Measurements from ENCODE around the gene HCFC1R1.

The HCFC1R1 gene

DNA sequence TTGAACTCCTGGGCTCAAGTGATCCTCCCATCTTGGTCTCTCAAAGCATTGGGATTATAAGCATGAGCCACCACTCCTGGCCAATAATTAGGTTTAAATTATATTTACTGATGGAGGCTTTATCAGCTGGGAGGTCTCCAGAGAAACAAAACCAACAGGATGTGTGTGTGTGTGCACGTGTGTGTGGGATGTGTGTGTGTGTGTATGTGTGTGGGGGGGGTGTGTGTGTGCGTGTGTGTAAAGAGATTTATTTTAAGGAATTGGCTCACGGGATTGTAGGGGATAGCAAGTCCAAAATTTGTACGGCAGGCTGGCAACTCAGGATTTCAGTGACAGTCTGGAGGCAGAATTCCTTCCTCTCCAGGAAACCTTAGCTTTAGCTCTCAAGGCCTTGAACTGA is 27.3 kb upstream of the HCFC1R1 start:
- Histone ChIP-seq H3K9me2 (replicated peaks; ENCODE audit: insufficient read depth, low read length) (no peaks in the 10 kb centered on the region), H3K4me3 (ENCODE audit: low read length) (no peak overlapping the region), H2AFZ (ENCODE audit: low read length) (no peak overlapping the region), H3K4me1 (ENCODE audit: low read length) (0 out of 2 replicates have a peak, but pooled peaks cover 1% of the 10 kb centered on the region), H3K4me2 (ENCODE audit: low read depth, low read length) (no peak overlapping the region), H3K36me3 (replicated peaks; ENCODE audit: insufficient read depth, low read length) (no peaks in the 10 kb centered on the region), H3K79me2 (ENCODE audit: low read length) (no peaks in the 10 kb centered on the region), H3K9me3 (replicated peaks; ENCODE audit: insufficient read depth, low read length) (no peaks in the 10 kb centered on the region), H4K20me1 (ENCODE audit: insufficient read depth, low read length) (no peaks in the 10 kb centered on the region), H3K27ac (ENCODE audit: low read length) (no peak overlapping the region), H3K9ac (ENCODE audit: low read length) (no peak overlapping the region), H3F3A (ENCODE audit: insufficient read depth, low read length) (no peaks in the 10 kb centered on the region), H3K27me3 (replicated peaks; ENCODE audit: insufficient read depth, low read length) (peaks cover 69% of the 10 kb centered on the region)
- DNase-seq = no peak
- TF ChIP-seq EZH2 (optimal IDR thresholded peaks at IDR 0.05; ENCODE audit: low read depth, low read length) = no peak
- TF ChIP-seq, protein P1, sequence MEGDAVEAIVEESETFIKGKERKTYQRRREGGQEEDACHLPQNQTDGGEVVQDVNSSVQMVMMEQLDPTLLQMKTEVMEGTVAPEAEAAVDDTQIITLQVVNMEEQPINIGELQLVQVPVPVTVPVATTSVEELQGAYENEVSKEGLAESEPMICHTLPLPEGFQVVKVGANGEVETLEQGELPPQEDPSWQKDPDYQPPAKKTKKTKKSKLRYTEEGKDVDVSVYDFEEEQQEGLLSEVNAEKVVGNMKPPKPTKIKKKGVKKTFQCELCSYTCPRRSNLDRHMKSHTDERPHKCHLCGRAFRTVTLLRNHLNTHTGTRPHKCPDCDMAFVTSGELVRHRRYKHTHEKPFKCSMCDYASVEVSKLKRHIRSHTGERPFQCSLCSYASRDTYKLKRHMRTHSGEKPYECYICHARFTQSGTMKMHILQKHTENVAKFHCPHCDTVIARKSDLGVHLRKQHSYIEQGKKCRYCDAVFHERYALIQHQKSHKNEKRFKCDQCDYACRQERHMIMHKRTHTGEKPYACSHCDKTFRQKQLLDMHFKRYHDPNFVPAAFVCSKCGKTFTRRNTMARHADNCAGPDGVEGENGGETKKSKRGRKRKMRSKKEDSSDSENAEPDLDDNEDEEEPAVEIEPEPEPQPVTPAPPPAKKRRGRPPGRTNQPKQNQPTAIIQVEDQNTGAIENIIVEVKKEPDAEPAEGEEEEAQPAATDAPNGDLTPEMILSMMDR (IDR thresholded peaks at IDR 0.05; ENCODE audit: low read length) = no peak
- no peak for TF ChIP-seq EZH2phosphoT487 (IDR thresholded peaks at IDR 0.05; ENCODE audit: low read length)

DNA sequence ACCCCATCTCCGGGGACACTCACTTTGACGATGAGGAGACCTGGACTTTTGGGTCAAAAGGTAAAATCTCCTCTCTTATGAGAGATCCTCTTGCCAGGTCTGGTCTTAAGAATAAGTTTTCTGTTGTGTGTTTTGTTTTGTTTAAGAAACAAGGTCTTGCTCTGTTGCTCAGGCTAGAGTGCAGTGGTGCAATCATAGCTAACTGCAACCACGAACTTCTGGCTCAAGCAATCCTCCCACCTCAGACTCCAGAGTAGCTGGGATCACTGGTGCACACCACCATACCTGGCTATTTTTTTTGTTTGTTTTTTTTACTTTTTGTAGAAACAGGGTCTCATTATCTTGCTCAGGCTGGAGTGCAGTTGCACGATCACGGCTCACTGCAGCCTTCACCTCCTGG is 26.7 kb upstream of the HCFC1R1 start:
- H3K4me3 ChIP-seq (ENCODE audit: low read length) = no peak overlapping the region
- H2AFZ ChIP-seq (ENCODE audit: low read length) = no peak overlapping the region
- DNase-seq = no peak
- no peaks in the 10 kb centered on the region for H3K9me3 ChIP-seq (replicated peaks; ENCODE audit: insufficient read depth, low read length)
- H3K27ac ChIP-seq (ENCODE audit: low read length) = no peak overlapping the region
- no peaks in the 10 kb centered on the region for H3K9me2 ChIP-seq (replicated peaks; ENCODE audit: insufficient read depth, low read length)
- peaks cover 72% of the 10 kb centered on the region for H3K27me3 ChIP-seq (replicated peaks; ENCODE audit: insufficient read depth, low read length)
- 0 out of 2 replicates have a peak, but pooled peaks cover 5% of the 10 kb centered on the region for H3K4me1 ChIP-seq (ENCODE audit: low read length)
- H3K4me2 ChIP-seq (ENCODE audit: low read depth, low read length) = no peak overlapping the region
- TF ChIP-seq EZH2phosphoT487 (IDR thresholded peaks at IDR 0.05; ENCODE audit: low read length) = no peak
- TF ChIP-seq, protein P1 (IDR thresholded peaks at IDR 0.05; ENCODE audit: low read length) = no peak
- TF ChIP-seq EZH2 (optimal IDR thresholded peaks at IDR 0.05; ENCODE audit: low read depth, low read length) = no peak
- no peaks in the 10 kb centered on the region for H3F3A ChIP-seq (ENCODE audit: insufficient read depth, low read length)
- no peak overlapping the region for H3K9ac ChIP-seq (ENCODE audit: low read length)
- no peaks in the 10 kb centered on the region for H4K20me1 ChIP-seq (ENCODE audit: insufficient read depth, low read length)
- H3K79me2 ChIP-seq (ENCODE audit: low read length) = no peaks in the 10 kb centered on the region
- H3K36me3 ChIP-seq (replicated peaks; ENCODE audit: insufficient read depth, low read length) = no peaks in the 10 kb centered on the region

DNA sequence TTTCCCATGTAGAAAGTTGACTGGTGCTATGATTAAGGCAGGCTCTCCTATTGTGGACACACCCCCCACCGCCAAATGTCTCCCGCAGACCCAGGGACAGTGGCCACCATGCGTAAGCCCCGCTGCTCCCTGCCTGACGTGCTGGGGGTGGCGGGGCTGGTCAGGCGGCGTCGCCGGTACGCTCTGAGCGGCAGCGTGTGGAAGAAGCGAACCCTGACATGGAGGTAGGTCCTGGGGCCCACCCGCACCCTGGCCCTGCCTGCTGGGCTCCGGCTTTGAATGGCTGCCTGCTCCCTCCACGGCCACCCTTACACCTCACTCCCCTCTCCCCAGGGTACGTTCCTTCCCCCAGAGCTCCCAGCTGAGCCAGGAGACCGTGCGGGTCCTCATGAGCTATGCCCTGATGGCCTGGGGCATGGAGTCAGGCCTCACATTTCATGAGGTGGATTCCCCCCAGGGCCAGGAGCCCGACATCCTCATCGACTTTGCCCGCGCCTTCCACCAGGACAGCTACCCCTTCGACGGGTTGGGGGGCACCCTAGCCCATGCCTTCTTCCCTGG is 26.3 kb upstream of the HCFC1R1 start:
- Histone ChIP-seq H4K20me1 (ENCODE audit: insufficient read depth, low read length) (no peaks in the 10 kb centered on the region), H3K27me3 (replicated peaks; ENCODE audit: insufficient read depth, low read length) (peaks cover 72% of the 10 kb centered on the region), H3K36me3 (replicated peaks; ENCODE audit: insufficient read depth, low read length) (no peaks in the 10 kb centered on the region), H3K9me2 (replicated peaks; ENCODE audit: insufficient read depth, low read length) (no peaks in the 10 kb centered on the region), H3F3A (ENCODE audit: insufficient read depth, low read length) (no peaks in the 10 kb centered on the region), H3K4me1 (ENCODE audit: low read length) (0 out of 2 replicates have a peak, but pooled peaks cover 5% of the 10 kb centered on the region), H3K79me2 (ENCODE audit: low read length) (no peaks in the 10 kb centered on the region), H3K9me3 (replicated peaks; ENCODE audit: insufficient read depth, low read length) (no peaks in the 10 kb centered on the region), H3K4me3 (ENCODE audit: low read length) (no peak overlapping the region), H3K27ac (ENCODE audit: low read length) (no peak overlapping the region), H3K9ac (ENCODE audit: low read length) (no peak overlapping the region), H2AFZ (ENCODE audit: low read length) (no peak overlapping the region), H3K4me2 (ENCODE audit: low read depth, low read length) (no peak overlapping the region)
- no peak for DNase-seq
- TF ChIP-seq, protein P1 (IDR thresholded peaks at IDR 0.05; ENCODE audit: low read length) = no peak
- TF ChIP-seq EZH2phosphoT487 (IDR thresholded peaks at IDR 0.05; ENCODE audit: low read length) (no peak), EZH2 (optimal IDR thresholded peaks at IDR 0.05; ENCODE audit: low read depth, low read length) (no peak)
